ENCODE measurements around the gene HEATR5A. TPM values are rescaled to one million over a fixed set of nuclear protein-coding genes. Genes with fewer than 3 reads are reported as not detected.
"Not testable (repeated sequence)": the region's sequence is repeated elsewhere in the genome, so short reads cannot be mapped to it uniquely, and the experiment has no call there.

The HEATR5A gene
- total and polyA plus RNA-seq, 9 of the 15 experiments (the other 6 are each of a cell fraction or from before 2014, with no cell fraction given) = 8.0 to 50.9 (median 23.0) TPM

DNA sequence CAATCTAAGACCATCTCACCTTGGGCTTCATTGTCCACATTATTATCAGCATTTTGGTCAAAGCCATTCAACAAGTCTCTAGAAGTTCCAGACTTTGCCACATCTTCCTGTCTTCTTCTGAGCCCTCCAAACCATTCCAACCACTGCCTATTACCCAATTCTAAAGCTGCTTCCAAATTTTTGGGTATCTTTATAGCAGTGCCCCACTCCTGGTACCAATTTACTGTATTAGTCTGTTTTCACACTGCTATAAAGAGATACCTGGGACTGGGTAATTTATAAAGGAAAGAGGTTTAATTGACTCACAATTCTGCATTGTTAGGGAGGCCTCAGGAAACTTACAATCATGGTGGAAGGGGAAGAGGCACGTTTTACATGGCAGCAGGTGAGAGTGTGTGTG is 89.0 kb downstream of the HEATR5A start:
- ATAC-seq; H3K4me2 ChIP-seq (ENCODE audit: insufficient read depth, low read length); CTCF ChIA-PET (ENCODE audit: low intra/inter-chr PET ratio); H4K20me1 ChIP-seq (replicated peaks; ENCODE audit: control insufficient read depth, insufficient read depth, low read length); DNase-seq (ENCODE audit: extremely low read depth in 1 of 4, low spot score in 3 of 4); H3K27ac ChIP-seq (ENCODE audit: extremely low read depth, low read depth, low read length); H3K4me1 ChIP-seq (replicated peaks in 1 of 2; ENCODE audit: control insufficient read depth in 2 of 2, insufficient read depth in 2 of 2, low read length in 2 of 2); H3K79me2 ChIP-seq (ENCODE audit: control insufficient read depth, insufficient read depth, low read length); in situ Hi-C loops (cut with MboI); H3K27me3 ChIP-seq (ENCODE audit: control insufficient read depth in 2 of 2, insufficient read depth in 2 of 2, low read length in 2 of 2); H3K9ac ChIP-seq (ENCODE audit: insufficient read depth in 1 of 2, low read depth in 2 of 2, low read length in 2 of 2); H3K4me3 ChIP-seq; intact Hi-C loops (cut with micrococcal nuclease); POLR2A ChIA-PET; H3K36me3 ChIP-seq (ENCODE audit: control insufficient read depth, insufficient read depth, low read length); FAIRE-seq; H3K9me3 ChIP-seq (replicated peaks; ENCODE audit: control insufficient read depth, insufficient read depth, low read depth, low read length); H3K9me1 ChIP-seq (ENCODE audit: control insufficient read depth, insufficient read depth, low read length); H2AFZ ChIP-seq (ENCODE audit: low read depth, low read length); BruUV-seq (replicated peaks): not testable (repeated sequence)
- WGBS (ENCODE audit: insufficient coverage, low coverage, missing lambda C conversion rate) = no CpG with 5 or more reads among the region's 1 CpG
- peak; percentile 84 for TF ChIP-seq ZNF707 (CRISPR knock-in tag; conservative IDR thresholded peaks at IDR 0.05)

- TF ChIP-seq ZNF280A (IDR thresholded peaks at IDR 0.05; ENCODE audit: low read depth, partially characterized antibody) = peak; percentile 89
- TF ChIP-seq CBX5 (IDR thresholded peaks at IDR 0.05; ENCODE audit: borderline replicate concordance, low read depth) = peak; percentile 89
- TF ChIP-seq CBX3 (IDR thresholded peaks at IDR 0.05; ENCODE audit: borderline replicate concordance in 1 of 2, low read length in 2 of 2) = peak in 1 of 2 experiments; percentile 77; a peak in 2 of 3 replicates
- TF ChIP-seq CBX1 (IDR thresholded peaks at IDR 0.05; ENCODE audit: low read depth) = peak; percentile 51; the same call in 1 of the 2 replicates
- TF ChIP-seq ZFP36 (IDR thresholded peaks at IDR 0.05; ENCODE audit: low read depth, low read length, partially characterized antibody) = peak; percentile 51
- TF ChIP-seq TRIM28 (IDR thresholded peaks at IDR 0.05) = peak; percentile 85
- H2AFZ ChIP-seq (ENCODE audit: low read depth, low read length); intact Hi-C loops (cut with micrococcal nuclease); H3K27me3 ChIP-seq (ENCODE audit: control insufficient read depth in 2 of 2, insufficient read depth in 2 of 2, low read length in 2 of 2); H3K36me3 ChIP-seq (ENCODE audit: control insufficient read depth, insufficient read depth, low read length); H3K4me1 ChIP-seq (replicated peaks in 1 of 2; ENCODE audit: control insufficient read depth in 2 of 2, insufficient read depth in 2 of 2, low read length in 2 of 2); POLR2A ChIA-PET; BruUV-seq (replicated peaks); ATAC-seq; FAIRE-seq; H4K20me1 ChIP-seq (replicated peaks; ENCODE audit: control insufficient read depth, insufficient read depth, low read length); H3K27ac ChIP-seq (ENCODE audit: extremely low read depth, low read depth, low read length); H3K9me3 ChIP-seq (replicated peaks; ENCODE audit: control insufficient read depth, insufficient read depth, low read depth, low read length); CTCF ChIA-PET (ENCODE audit: low intra/inter-chr PET ratio); H3K79me2 ChIP-seq (ENCODE audit: control insufficient read depth, insufficient read depth, low read length); H3K4me2 ChIP-seq (ENCODE audit: insufficient read depth, low read length); H3K9ac ChIP-seq (ENCODE audit: insufficient read depth in 1 of 2, low read depth in 2 of 2, low read length in 2 of 2); in situ Hi-C loops (cut with MboI); H3K9me1 ChIP-seq (ENCODE audit: control insufficient read depth, insufficient read depth, low read length); H3K4me3 ChIP-seq: not testable (repeated sequence)
- WGBS (ENCODE audit: insufficient coverage, low coverage, missing lambda C conversion rate) = 96% methylated on average over 8 of the region's 8 CpGs
- DNase-seq (ENCODE audit: extremely low read depth in 1 of 4, low spot score in 3 of 4) = peak in 1 of 4 experiments; percentile 20
Observed at GRCh38 chr14:31329876-31330521, 90.4 kb downstream of the HEATR5A start.
